ENCODE data around the gene APOA4.

DNA sequence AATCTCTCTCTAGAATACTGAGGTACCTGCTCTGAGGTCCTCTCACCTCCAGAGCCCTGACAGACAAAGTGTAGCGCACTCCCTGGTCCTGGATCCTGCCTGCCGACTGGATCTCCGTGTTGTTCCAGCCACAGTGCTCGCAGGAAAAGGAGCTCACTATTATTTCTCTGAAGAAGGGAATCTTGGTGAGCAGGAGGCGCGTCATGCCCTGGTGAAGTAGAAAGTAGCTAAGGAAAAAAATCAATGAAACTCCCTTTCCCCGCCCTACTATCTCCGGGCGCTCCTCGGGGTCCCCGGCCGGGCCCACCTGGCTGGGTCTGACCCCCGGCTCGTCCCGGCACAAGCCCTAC, 35.7 kb downstream of the APOA4 start:
- TF ChIP-seq GATA2 (IDR thresholded peaks at IDR 0.05; ENCODE audit: low read depth, low read length) (no peak), GATA3 (IDR thresholded peaks at IDR 0.05; ENCODE audit: low read depth, low read length) (no peak)

All from SH-SY5Y (cell line).